Natural killer cell treated with Interleukin-12 subunit alpha and Interleukin-12 subunit beta and Interleukin-15 and Interleukin-18, amount 100 ng/mL, for 72 hours (primary cell): ENCODE data around the gene TAC3. TPM values are rescaled to one million over a fixed set of nuclear protein-coding genes. Genes with fewer than 3 reads are reported as not detected.
"Not testable (repeated sequence)": the region's sequence is repeated elsewhere in the genome, so short reads cannot be mapped to it uniquely, and the experiment has no call there.

Source experiments
- ATAC-seq, 2 donors: fragments of 150-1000 bp; cut with Tn5 transposase in 1 of 2; sonication (Bioruptor Pico), chemical (Tn5 transposase) in 1 of 2; 2 replicates each; pipeline ENCODE4 v1.10.0; 2021
- DNase-seq: peaks from one replicate; pipeline ENCODE4 v3.0.0; 2022; ENCODE audit warnings: low spot score
- H3K27ac Mint-ChIP-seq, 2 donors: 1 replicate in 1 of 2; 2 replicates in 1 of 2; pipeline ENCODE4 v1.8.0; 2022; ENCODE audit warnings: mixed read lengths in 2 of 2, mild to moderate bottlenecking in 1 of 2, moderate library complexity in 1 of 2
- H3K27me3 Mint-ChIP-seq, 2 donors: 1 replicate in 1 of 2; 2 replicates in 1 of 2; pipeline ENCODE4 v1.8.0; 2022; ENCODE audit warnings: mixed read lengths in 2 of 2
- H3K36me3 Mint-ChIP-seq: one replicate; pipeline ENCODE4 v1.8.0; 2022; ENCODE audit warnings: mixed read lengths
- H3K4me1 Mint-ChIP-seq, 2 donors: 1 replicate in 1 of 2; 2 replicates in 1 of 2; pipeline ENCODE4 v1.8.0; 2022; ENCODE audit warnings: low read depth in 2 of 2, mixed read lengths in 2 of 2, mild to moderate bottlenecking in 1 of 2
- H3K4me3 Mint-ChIP-seq: one replicate; pipeline ENCODE4 v1.8.0; 2022; ENCODE audit warnings: mixed read lengths
- H3K9me3 Mint-ChIP-seq: 2 replicates; pipeline ENCODE4 v1.8.0; 2022; ENCODE audit warnings: mixed read lengths
- total RNA-seq, 2 donors: library from RNA; stranded (reverse); gene quantifications; one replicate each; pipeline ENCODE4 v1.2.3, GENCODE V29; 2022

TAC3 gene
- total RNA-seq, 2 donors from 2014 or later = 0.45 TPM; not detected in 1

- peaks cover 27 to 30% of the 10 kb centered on the region in 2 donors for H3K4me1 Mint-ChIP-seq
- H3K9me3 Mint-ChIP-seq = no peaks in the 10 kb centered on the region
- ATAC-seq (no peak), DNase-seq (no peak)
- H3K4me3 Mint-ChIP-seq = no peak overlapping the region
- H3K27ac Mint-ChIP-seq = no peak overlapping the region
- no peaks in the 10 kb centered on the region for H3K36me3 Mint-ChIP-seq
- H3K27me3 Mint-ChIP-seq = peaks cover 0 to 2% of the 10 kb centered on the region in 2 donors
These were observed 22.0 kb downstream of the TAC3 start for GRCh38 chr12:56994231-56994746.

GRCh38 chr12:56993346-56993745 lies 23.0 kb downstream of the TAC3 start:
- peaks cover 17 to 22% of the 10 kb centered on the region in 2 donors for H3K4me1 Mint-ChIP-seq
- H3K4me3 Mint-ChIP-seq = no peak overlapping the region
- no peak overlapping the region for H3K27ac Mint-ChIP-seq
- ATAC-seq = no peak
- peaks cover 0 to 2% of the 10 kb centered on the region in 2 donors for H3K27me3 Mint-ChIP-seq
- no peaks in the 10 kb centered on the region for H3K36me3 Mint-ChIP-seq
- no peak for DNase-seq
- H3K9me3 Mint-ChIP-seq = no peaks in the 10 kb centered on the region

GRCh38 chr12:56991319-56992246 lies 24.7 kb downstream of the TAC3 start:
- Mint-ChIP-seq H3K4me3 (no peak overlapping the region), H3K9me3 (no peaks in the 10 kb centered on the region), H3K27me3 (peaks cover 0 to 5% of the 10 kb centered on the region in 2 donors), H3K36me3 (no peaks in the 10 kb centered on the region), H3K27ac (no peak overlapping the region), H3K4me1 (peaks cover 14 to 16% of the 10 kb centered on the region in 2 donors)
- no peak for DNase-seq
- ATAC-seq = no peak

GRCh38 chr12:56990648-56991318 lies 25.5 kb downstream of the TAC3 start:
- Mint-ChIP-seq H3K4me1 (peaks cover 13 to 14% of the 10 kb centered on the region in 2 donors), H3K9me3 (no peaks in the 10 kb centered on the region), H3K27ac (peak overlapping the region in 1 of 2 donors; percentile 26), H3K27me3 (peaks cover 0 to 5% of the 10 kb centered on the region in 2 donors), H3K36me3 (no peaks in the 10 kb centered on the region), H3K4me3 (no peak overlapping the region)
- ATAC-seq (no peak), DNase-seq (no peak)

GRCh38 chr12:56989861-56990610 lies 26.3 kb downstream of the TAC3 start:
- Mint-ChIP-seq H3K4me3 (no peak overlapping the region), H3K27ac (peak overlapping the region in 1 of 2 donors; percentile 26), H3K9me3 (no peaks in the 10 kb centered on the region), H3K27me3 (peaks cover 0 to 5% of the 10 kb centered on the region in 2 donors), H3K4me1 (peaks cover 13 to 14% of the 10 kb centered on the region in 2 donors), H3K36me3 (no peaks in the 10 kb centered on the region)
- no peak for DNase-seq
- no peak for ATAC-seq

GRCh38 chr12:56988207-56988739 lies 28.1 kb downstream of the TAC3 start:
- DNase-seq = no peak
- H3K9me3 Mint-ChIP-seq = no peaks in the 10 kb centered on the region
- H3K27me3 Mint-ChIP-seq = peaks cover 0 to 5% of the 10 kb centered on the region in 2 donors
- H3K4me1 Mint-ChIP-seq = peaks cover 13 to 14% of the 10 kb centered on the region in 2 donors
- ATAC-seq = no peak
- H3K36me3 Mint-ChIP-seq = no peaks in the 10 kb centered on the region
- no peak overlapping the region for H3K4me3 Mint-ChIP-seq
- no peak overlapping the region for H3K27ac Mint-ChIP-seq

DNA sequence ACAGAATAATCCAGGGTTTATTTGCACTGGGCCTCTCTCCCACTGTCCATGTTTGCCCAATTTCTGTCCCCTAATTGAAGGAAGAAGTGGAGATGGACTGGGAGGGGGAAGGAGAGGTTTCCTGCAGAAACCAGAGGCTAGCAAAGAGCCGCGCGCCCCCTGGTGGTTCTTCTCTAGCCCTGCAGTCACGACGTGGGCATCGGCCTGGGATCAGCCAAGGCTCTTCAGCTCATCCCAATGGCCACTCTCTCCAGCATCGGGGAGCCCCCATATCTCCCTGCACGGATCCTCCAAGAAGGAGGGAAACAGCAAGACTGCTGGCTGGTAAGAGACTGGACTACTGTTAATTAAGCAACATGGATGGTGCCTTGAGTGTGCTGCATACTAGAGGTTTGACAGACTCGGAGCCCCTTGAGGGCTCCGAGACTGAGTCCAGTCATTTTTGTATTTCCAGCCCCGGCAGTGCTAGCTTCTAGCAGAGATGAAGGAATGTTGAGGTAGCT lies 28.7 kb downstream of the TAC3 start:
- Mint-ChIP-seq H3K4me3 (peak overlapping the region; percentile 28), H3K9me3 (no peaks in the 10 kb centered on the region), H3K27ac (no peak overlapping the region), H3K27me3 (peaks cover 0 to 5% of the 10 kb centered on the region in 2 donors), H3K36me3 (no peaks in the 10 kb centered on the region), H3K4me1 (peaks cover 13 to 14% of the 10 kb centered on the region in 2 donors)
- ATAC-seq (peak; percentile 69 to 79), DNase-seq (peak; percentile 80)

- Mint-ChIP-seq H3K27ac (no peak overlapping the region), H3K4me3 (peak overlapping the region; percentile 28), H3K9me3 (no peaks in the 10 kb centered on the region), H3K27me3 (peaks cover 0 to 5% of the 10 kb centered on the region in 2 donors), H3K4me1 (peaks cover 13 to 14% of the 10 kb centered on the region in 2 donors), H3K36me3 (no peaks in the 10 kb centered on the region)
- DNase-seq (no peak), ATAC-seq (no peak)
These were observed 29.3 kb downstream of the TAC3 start for GRCh38 chr12:56987011-56987410.

DNA sequence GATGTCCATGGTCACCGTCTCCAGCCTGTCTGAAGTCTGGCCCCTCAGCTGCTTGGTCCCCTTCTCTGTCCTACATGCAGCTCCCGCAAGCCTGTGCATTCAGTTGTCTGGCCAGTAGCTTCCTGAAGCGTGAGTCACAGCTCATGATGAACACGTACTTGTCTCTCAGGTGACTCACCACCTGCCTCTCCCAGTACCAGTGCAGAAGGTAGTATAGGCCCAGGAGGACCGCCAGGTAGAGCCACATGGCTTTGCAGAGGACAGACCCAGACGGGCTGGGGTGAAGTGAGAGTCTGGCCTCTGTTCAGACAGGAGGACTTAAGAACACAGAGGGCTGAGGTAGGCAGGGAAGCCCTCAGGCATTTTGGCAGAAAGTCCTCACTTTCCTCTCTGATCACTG lies 30.6 kb downstream of the TAC3 start:
- H3K4me1 Mint-ChIP-seq, ATAC-seq, H3K9me3 Mint-ChIP-seq, H3K36me3 Mint-ChIP-seq, H3K27ac Mint-ChIP-seq, H3K4me3 Mint-ChIP-seq, H3K27me3 Mint-ChIP-seq, DNase-seq: not testable (repeated sequence)

- Mint-ChIP-seq H3K4me3 (no peak overlapping the region), H3K27ac (no peak overlapping the region), H3K27me3 (peaks cover 0 to 3% of the 10 kb centered on the region in 2 donors), H3K9me3 (no peaks in the 10 kb centered on the region), H3K36me3 (no peaks in the 10 kb centered on the region), H3K4me1 (peaks cover 0 to 4% of the 10 kb centered on the region in 2 donors)
- ATAC-seq (no peak), DNase-seq (no peak)
These were observed 32.9 kb downstream of the TAC3 start for GRCh38 chr12:56983386-56983785.

DNA sequence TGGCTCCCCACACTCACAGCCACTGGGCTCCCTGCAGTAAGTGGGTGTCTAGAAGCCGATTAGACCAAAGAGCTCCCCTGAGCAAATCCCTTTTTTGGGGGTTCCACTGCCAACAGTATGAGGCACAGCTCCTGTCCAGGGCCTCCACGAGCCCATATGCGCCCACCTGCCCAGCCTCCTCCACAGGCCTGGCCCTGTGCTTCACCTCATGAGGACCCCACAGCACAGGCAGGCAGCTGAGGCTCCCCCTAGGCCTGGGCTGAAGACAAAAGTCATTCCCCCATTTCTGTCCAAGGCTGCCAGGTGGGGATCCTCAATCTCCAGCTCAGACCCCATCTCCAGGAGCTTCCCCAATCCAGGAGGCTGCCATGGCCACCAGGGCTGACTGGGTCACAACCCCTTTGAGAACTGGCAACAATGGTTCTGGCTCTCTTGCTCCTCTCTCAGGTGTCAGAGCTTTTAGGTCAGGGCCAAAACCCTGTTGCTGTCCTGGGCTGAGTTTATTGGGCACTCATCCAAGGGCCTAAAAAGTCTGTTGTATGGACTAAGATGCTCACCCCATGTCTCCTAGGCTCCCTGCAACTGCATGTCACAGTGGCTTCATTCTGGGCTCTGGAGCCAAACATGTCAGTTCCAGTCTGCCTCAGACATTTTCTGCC lies 33.6 kb downstream of the TAC3 start:
- not testable (repeated sequence) for H3K27ac Mint-ChIP-seq, H3K9me3 Mint-ChIP-seq, ATAC-seq, H3K4me3 Mint-ChIP-seq, H3K4me1 Mint-ChIP-seq, H3K36me3 Mint-ChIP-seq, DNase-seq, H3K27me3 Mint-ChIP-seq

DNA sequence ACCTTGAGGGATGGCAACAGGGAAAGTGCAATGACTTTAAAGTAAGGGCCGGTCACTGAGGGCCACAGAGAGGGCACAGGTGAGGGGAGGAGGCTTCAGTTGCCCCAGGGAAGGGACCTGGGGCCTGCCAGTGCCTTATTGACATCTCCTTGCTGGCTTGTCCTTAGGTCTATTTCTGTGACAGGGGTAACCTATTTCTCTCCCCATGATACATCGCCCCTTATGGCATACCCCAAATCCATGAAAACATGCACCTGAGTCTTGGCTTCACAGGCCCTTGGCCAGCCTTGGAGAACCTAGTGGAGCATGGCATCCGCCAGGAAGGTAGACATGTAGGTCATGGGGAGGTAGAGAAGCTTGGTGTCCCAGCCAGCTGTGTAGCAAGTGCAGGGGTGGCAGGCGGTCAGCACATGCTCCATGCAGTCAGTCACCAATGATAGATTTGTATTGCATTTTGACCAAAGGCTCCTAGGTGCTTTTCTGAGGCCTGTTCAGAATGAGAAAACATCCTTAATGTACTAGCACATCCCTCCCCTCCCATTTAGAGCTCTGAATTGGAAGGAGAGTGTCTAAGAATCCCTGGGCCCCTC lies 35.3 kb downstream of the TAC3 start:
- no peaks in the 10 kb centered on the region for H3K36me3 Mint-ChIP-seq
- no peak overlapping the region for H3K4me3 Mint-ChIP-seq
- no peak overlapping the region for H3K27ac Mint-ChIP-seq
- no peak for ATAC-seq
- no peaks in the 10 kb centered on the region for H3K27me3 Mint-ChIP-seq
- H3K4me1 Mint-ChIP-seq = no peaks in the 10 kb centered on the region
- H3K9me3 Mint-ChIP-seq = no peaks in the 10 kb centered on the region
- DNase-seq = no peak
